ENCODE results near the gene HCK.

The HCK gene

DNA sequence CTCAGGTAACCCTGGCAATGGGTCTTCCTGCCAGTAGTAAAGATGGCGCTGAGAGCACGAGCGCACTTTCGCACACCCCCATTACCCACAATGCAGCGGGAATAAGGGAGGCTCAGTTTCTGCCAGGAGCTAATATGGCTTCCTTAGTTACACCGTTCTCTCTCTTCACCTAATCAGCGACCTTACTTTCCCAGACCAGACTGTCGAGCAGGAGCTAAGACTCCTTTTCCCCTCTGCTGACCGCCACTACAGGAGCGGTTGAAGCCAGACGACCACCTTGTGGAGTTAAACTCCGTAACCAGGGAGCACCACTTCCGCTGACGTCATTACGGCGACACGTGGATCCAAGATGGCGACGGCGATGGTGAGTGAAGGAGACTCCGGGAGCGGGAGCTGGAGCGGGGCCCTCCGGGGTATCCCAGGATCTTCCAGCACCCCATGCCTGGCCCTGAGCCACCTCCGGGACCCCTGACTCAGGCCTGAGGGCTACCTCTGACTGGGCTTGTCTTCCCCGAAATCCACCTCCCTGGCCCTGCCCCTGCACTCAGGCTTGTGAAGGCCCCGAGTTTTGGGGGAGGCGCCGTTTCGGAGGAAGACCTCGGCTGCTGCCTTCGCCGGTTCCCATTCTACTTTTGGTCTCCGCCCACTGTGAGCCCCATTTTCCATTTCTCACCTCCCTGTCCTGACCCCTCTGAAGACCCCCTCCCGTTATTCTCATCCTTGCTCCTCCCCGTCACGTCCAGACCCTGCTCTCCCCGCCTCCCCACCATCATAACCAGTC, 57.5 kb downstream of the HCK start, which contains the start of gene TM9SF4:
TM9SF4 (plus strand) TSS at position 323 of the 781 bp plus-strand sequence; CDS start at position 350, 27 bp downstream.
- Histone ChIP-seq H3K9me3 (no peaks in the 10 kb centered on the region), H3K4me3 (peak within 1 kb of the TSS; percentile 82 to 99), H3K27me3 (no peaks in the 10 kb centered on the region), H3K4me1 (peaks cover 0 to 31% (median 16%) of the 10 kb centered on the region in 4 donors), H3K36me3 (no peaks in the 10 kb centered on the region), H3K27ac (peak within 1 kb of the TSS; percentile 95 to 100)
- TF ChIP-seq, protein P1, sequence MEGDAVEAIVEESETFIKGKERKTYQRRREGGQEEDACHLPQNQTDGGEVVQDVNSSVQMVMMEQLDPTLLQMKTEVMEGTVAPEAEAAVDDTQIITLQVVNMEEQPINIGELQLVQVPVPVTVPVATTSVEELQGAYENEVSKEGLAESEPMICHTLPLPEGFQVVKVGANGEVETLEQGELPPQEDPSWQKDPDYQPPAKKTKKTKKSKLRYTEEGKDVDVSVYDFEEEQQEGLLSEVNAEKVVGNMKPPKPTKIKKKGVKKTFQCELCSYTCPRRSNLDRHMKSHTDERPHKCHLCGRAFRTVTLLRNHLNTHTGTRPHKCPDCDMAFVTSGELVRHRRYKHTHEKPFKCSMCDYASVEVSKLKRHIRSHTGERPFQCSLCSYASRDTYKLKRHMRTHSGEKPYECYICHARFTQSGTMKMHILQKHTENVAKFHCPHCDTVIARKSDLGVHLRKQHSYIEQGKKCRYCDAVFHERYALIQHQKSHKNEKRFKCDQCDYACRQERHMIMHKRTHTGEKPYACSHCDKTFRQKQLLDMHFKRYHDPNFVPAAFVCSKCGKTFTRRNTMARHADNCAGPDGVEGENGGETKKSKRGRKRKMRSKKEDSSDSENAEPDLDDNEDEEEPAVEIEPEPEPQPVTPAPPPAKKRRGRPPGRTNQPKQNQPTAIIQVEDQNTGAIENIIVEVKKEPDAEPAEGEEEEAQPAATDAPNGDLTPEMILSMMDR (IDR thresholded peaks at IDR 0.05), result no peak
- peak; percentile 90 to 93 for DNase-seq
- intact Hi-C loops (cut with DNase I; ENCODE audit: low total_unique reads), result loop anchor here (5.0 kb wide), 1 partner anchor 98 kb away; the partner anchor contains the start of genes PLAGL2 and POFUT1

DNA sequence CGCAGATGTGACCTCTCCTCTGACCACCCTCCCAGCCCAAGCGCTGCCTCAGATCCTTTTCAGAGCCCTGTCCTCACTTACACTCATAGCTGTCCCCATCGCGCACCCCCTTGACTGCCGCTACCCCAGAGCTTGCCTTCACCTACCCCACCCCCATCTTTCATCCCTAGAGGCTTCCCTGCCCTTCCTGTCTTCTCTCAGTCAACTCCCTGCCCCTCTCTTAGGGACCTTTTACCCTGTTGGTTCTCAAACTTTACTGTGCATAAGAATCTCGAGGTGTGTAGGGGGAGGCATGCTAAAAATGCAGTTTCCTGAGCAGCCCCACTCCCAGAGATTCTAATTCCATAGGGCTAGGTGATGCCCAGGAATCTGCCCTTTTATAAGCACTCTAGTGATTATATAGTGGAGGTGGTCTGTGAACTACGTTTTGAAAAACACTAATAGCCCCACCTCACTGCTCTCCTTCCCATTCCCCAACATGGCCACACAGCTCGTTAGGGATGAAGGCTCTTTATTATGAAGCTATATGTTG, 58.2 kb downstream of the HCK start:
- DNase-seq, result no peak
- TF ChIP-seq, protein P1 (IDR thresholded peaks at IDR 0.05), result no peak
- peak overlapping the region; percentile 82 to 99 for H3K4me3 ChIP-seq
- no peaks in the 10 kb centered on the region for H3K27me3 ChIP-seq
- H3K27ac ChIP-seq, result peak overlapping the region; percentile 95 to 100
- intact Hi-C loops (cut with DNase I; ENCODE audit: low total_unique reads), result loop anchor here (5.0 kb wide), 1 partner anchor 97 kb away; the partner anchor contains the start of genes PLAGL2 and POFUT1
- H3K4me1 ChIP-seq, result peaks cover 0 to 31% (median 19%) of the 10 kb centered on the region in 4 donors
- no peaks in the 10 kb centered on the region for H3K9me3 ChIP-seq
- H3K36me3 ChIP-seq, result no peaks in the 10 kb centered on the region

DNA sequence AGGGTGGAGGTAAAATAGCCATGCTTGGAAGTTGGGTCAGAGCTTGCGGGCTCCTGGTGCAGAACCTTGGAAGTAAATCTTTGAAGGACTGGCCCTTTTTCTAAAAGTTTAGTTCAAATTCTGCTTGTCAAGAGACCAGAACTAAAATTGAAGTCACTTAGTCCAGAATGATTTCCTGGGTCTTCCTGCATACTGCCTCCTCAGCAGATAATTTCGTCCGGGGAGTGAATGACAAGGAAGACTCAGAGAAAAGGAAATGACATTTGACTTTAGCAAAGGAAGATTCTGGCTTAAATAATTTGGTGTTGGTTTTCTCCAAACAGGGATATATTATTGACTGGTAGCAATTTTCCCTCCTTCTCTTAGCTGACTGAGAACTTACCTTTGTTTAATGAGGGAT, 58.7 kb downstream of the HCK start:
- TF ChIP-seq, protein P1 (IDR thresholded peaks at IDR 0.05), result no peak
- Histone ChIP-seq H3K9me3 (no peaks in the 10 kb centered on the region), H3K27me3 (no peaks in the 10 kb centered on the region), H3K27ac (no peak overlapping the region), H3K36me3 (no peaks in the 10 kb centered on the region), H3K4me3 (peak overlapping the region; percentile 82 to 99), H3K4me1 (peaks cover 0 to 31% (median 19%) of the 10 kb centered on the region in 4 donors)
- DNase-seq, result no peak
- intact Hi-C loops (cut with DNase I; ENCODE audit: low total_unique reads), result loop anchor here (5.0 kb wide), 1 partner anchor 97 kb away; the partner anchor contains the start of genes PLAGL2 and POFUT1

DNA sequence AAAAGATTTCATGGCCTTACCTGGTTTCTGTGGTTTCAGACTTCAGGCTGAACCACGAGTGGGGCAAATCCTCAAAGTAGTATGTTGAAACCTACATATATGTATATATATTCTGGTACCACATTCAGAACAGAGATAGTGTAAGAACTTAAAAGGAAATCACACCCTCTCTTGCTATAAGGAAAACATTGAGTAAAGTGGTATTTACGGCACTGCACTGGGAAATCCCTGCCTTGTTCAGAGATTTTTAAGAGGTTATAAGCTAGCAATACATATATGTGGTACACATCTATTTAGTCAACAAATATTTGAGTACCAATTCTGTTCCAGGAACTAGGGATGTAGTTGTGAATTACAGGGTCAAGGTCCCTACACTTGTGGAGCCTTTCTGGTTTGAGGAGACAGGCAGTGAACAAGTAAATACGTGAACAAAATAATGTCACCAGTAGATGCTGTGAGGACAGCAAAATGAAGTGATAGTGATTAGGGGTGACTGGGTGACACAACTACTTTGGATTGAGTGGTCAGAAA, 59.2 kb downstream of the HCK start:
- DNase-seq, result no peak
- Histone ChIP-seq H3K36me3 (no peaks in the 10 kb centered on the region), H3K27me3 (no peaks in the 10 kb centered on the region), H3K4me1 (peaks cover 0 to 31% (median 20%) of the 10 kb centered on the region in 4 donors), H3K27ac (no peak overlapping the region), H3K4me3 (no peak overlapping the region), H3K9me3 (no peaks in the 10 kb centered on the region)
- TF ChIP-seq, protein P1 (IDR thresholded peaks at IDR 0.05), result no peak
- intact Hi-C loops (cut with DNase I; ENCODE audit: low total_unique reads), result loop anchor here (5.0 kb wide), 1 partner anchor 96 kb away; the partner anchor contains the start of genes PLAGL2 and POFUT1

DNA sequence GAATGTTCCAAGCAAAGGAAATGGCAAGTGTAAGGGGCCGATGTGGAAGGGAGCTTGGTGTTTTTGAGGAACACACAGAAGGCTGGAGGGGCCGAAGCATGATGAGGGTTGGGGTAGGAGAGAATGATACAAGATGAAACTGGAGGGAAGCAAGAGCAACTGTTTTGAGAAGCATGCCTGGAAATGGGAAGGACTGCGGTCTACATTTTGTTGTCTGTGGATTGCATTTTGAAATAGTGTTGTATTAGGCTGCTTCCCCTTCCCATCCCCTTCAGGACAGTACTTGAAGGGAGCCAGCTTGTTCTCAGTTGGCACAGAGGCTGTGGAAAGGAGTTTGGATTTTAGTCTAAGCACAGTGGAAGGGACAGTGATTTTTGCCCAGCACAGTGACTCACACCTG, 59.7 kb downstream of the HCK start:
- DNase-seq, result peak in 1 of 2 donors; percentile 30
- Histone ChIP-seq H3K9me3 (no peaks in the 10 kb centered on the region), H3K36me3 (no peaks in the 10 kb centered on the region), H3K4me3 (no peak overlapping the region), H3K27me3 (no peaks in the 10 kb centered on the region), H3K4me1 (peaks cover 0 to 31% (median 20%) of the 10 kb centered on the region in 4 donors), H3K27ac (no peak overlapping the region)
- TF ChIP-seq, protein P1 (IDR thresholded peaks at IDR 0.05), result no peak
- intact Hi-C loops (cut with DNase I; ENCODE audit: low total_unique reads), result loop anchor here (5.0 kb wide), 1 partner anchor 96 kb away; the partner anchor contains the start of genes PLAGL2 and POFUT1
